Measurements from ENCODE around the gene BCAS3.
"Not testable (repeated sequence)": the region's sequence is repeated elsewhere in the genome, so short reads cannot be mapped to it uniquely, and the experiment has no call there.

The BCAS3 gene

GRCh38 chr17:60804831-60805230, 127.2 kb downstream of the BCAS3 start (continued):
- TF ChIP-seq, protein P1, sequence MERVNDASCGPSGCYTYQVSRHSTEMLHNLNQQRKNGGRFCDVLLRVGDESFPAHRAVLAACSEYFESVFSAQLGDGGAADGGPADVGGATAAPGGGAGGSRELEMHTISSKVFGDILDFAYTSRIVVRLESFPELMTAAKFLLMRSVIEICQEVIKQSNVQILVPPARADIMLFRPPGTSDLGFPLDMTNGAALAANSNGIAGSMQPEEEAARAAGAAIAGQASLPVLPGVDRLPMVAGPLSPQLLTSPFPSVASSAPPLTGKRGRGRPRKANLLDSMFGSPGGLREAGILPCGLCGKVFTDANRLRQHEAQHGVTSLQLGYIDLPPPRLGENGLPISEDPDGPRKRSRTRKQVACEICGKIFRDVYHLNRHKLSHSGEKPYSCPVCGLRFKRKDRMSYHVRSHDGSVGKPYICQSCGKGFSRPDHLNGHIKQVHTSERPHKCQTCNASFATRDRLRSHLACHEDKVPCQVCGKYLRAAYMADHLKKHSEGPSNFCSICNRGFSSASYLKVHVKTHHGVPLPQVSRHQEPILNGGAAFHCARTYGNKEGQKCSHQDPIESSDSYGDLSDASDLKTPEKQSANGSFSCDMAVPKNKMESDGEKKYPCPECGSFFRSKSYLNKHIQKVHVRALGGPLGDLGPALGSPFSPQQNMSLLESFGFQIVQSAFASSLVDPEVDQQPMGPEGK (CRISPR knock-in tag; IDR thresholded peaks at IDR 0.05; ENCODE audit: borderline replicate concordance) = no peak
- TF ChIP-seq CSRNP3 (CRISPR knock-in tag; IDR thresholded peaks at IDR 0.05) = no peak

- TF ChIP-seq, protein P2, sequence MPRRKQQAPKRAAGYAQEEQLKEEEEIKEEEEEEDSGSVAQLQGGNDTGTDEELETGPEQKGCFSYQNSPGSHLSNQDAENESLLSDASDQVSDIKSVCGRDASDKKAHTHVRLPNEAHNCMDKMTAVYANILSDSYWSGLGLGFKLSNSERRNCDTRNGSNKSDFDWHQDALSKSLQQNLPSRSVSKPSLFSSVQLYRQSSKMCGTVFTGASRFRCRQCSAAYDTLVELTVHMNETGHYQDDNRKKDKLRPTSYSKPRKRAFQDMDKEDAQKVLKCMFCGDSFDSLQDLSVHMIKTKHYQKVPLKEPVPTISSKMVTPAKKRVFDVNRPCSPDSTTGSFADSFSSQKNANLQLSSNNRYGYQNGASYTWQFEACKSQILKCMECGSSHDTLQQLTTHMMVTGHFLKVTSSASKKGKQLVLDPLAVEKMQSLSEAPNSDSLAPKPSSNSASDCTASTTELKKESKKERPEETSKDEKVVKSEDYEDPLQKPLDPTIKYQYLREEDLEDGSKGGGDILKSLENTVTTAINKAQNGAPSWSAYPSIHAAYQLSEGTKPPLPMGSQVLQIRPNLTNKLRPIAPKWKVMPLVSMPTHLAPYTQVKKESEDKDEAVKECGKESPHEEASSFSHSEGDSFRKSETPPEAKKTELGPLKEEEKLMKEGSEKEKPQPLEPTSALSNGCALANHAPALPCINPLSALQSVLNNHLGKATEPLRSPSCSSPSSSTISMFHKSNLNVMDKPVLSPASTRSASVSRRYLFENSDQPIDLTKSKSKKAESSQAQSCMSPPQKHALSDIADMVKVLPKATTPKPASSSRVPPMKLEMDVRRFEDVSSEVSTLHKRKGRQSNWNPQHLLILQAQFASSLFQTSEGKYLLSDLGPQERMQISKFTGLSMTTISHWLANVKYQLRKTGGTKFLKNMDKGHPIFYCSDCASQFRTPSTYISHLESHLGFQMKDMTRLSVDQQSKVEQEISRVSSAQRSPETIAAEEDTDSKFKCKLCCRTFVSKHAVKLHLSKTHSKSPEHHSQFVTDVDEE (CRISPR knock-in tag; IDR thresholded peaks at IDR 0.05) = no peak
- TF ChIP-seq, protein P1 (CRISPR knock-in tag; IDR thresholded peaks at IDR 0.05; ENCODE audit: borderline replicate concordance) = no peak
- TF ChIP-seq TCF4 (CRISPR knock-in tag; IDR thresholded peaks at IDR 0.05; ENCODE audit: borderline replicate concordance) (no peak), TOX (CRISPR knock-in tag; IDR thresholded peaks at IDR 0.05; ENCODE audit: borderline replicate concordance) (no peak), ZNF70 (CRISPR knock-in tag; IDR thresholded peaks at IDR 0.05) (no peak), ZFP3 (CRISPR knock-in tag; IDR thresholded peaks at IDR 0.05) (no peak)
- no peak for ATAC-seq
Observed at GRCh38 chr17:60809421-60809820, 131.8 kb downstream of the BCAS3 start.

DNA sequence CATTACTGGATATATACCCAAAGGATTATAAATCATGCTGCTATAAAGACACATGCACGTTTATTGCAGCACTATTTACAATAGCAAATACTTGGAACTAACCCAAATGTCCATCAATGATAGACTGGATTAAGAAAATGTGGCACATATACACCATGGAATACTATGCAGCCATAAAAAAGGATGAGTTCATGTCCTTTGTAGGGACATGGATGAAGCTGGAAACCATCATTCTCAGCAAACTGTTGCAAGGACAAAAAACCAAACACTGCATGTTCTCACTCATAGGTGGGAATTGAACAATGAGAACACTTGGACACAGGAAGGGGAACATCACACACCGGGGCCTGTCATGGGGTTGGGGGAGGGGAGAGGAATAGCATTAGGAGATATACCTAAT, 137.3 kb downstream of the BCAS3 start:
- not testable (repeated sequence) for ATAC-seq

DNA sequence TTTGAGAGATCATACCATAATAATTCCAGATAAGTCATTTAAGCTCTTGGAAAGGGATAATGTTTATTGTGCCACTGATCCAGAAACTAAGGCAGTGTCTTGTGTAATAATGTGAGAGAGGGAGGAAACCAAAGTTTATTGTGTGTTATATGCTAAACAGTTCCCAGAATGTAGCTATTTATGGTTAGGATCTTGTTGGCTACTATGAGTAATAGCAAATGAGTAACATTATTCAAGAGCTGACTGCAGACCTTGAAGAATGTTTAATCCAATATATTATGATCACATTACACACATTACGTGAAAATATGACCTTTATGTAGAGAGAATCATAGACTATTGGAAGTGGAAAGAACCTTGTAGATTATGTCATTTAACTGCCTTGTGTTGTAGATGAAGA, 139.5 kb downstream of the BCAS3 start:
- peak; percentile 91 for ATAC-seq
- TF ChIP-seq TOX (CRISPR knock-in tag; IDR thresholded peaks at IDR 0.05; ENCODE audit: borderline replicate concordance) = peak; percentile 8; the same call in 1 of the 2 replicates
- peak; percentile 80; the same call in 1 of the 2 replicates for TF ChIP-seq ZC3H10 (CRISPR knock-in tag; IDR thresholded peaks at IDR 0.05)
- TF ChIP-seq ISL1 (CRISPR knock-in tag; IDR thresholded peaks at IDR 0.05) = peak; percentile 19; the same call in 1 of the 2 replicates
- no peak for TF ChIP-seq CSRNP3 (CRISPR knock-in tag; IDR thresholded peaks at IDR 0.05)

DNA sequence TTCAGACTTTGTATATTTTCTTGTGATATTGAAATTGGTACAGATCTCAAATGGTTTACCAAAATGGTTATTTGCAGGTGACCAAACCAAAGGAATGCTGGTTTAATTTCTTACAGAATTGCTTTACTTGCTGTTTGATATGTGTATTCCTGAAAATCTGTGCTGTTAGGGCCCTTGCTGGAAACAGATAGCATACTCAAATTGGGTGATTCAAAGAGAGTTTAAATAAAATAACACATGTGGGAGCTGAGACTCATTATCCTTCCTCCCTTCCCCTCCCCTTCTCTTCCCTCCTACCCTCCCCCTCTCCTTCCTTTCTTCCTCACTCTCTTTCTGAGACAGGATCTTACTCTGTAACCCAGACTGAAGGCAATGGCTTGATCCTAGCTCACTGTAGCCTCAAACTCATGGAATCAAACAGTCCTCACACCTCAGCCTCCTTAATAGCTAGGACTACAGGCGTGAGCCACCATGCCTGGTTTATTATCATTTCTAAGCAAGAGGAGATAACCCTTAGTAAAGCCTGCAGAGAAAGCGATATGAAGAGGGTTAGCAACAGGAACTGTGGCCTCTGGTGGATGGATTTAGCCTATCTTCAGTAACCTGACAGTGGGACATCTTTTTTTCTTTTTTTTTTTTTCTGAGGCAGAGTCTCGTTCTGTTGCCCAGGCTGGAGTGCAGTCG, 141.9 kb downstream of the BCAS3 start:
- no peak for ATAC-seq
- no peak for TF ChIP-seq TCF4 (CRISPR knock-in tag; IDR thresholded peaks at IDR 0.05; ENCODE audit: borderline replicate concordance)
- TF ChIP-seq, protein P3, sequence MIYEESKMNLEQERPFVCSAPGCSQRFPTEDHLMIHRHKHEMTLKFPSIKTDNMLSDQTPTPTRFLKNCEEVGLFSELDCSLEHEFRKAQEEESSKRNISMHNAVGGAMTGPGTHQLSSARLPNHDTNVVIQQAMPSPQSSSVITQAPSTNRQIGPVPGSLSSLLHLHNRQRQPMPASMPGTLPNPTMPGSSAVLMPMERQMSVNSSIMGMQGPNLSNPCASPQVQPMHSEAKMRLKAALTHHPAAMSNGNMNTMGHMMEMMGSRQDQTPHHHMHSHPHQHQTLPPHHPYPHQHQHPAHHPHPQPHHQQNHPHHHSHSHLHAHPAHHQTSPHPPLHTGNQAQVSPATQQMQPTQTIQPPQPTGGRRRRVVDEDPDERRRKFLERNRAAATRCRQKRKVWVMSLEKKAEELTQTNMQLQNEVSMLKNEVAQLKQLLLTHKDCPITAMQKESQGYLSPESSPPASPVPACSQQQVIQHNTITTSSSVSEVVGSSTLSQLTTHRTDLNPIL (CRISPR knock-in tag; IDR thresholded peaks at IDR 0.05; ENCODE audit: low read depth) = no peak
- no peak for TF ChIP-seq PPARA (CRISPR knock-in tag; IDR thresholded peaks at IDR 0.05; ENCODE audit: borderline replicate concordance)
- TF ChIP-seq ZFP30 (CRISPR knock-in tag; IDR thresholded peaks at IDR 0.05) = no peak
- TF ChIP-seq ZC3H10 (CRISPR knock-in tag; IDR thresholded peaks at IDR 0.05) = no peak
- no peak for TF ChIP-seq OSR1 (CRISPR knock-in tag; IDR thresholded peaks at IDR 0.05)
- TF ChIP-seq, protein P1 (CRISPR knock-in tag; IDR thresholded peaks at IDR 0.05; ENCODE audit: borderline replicate concordance) = no peak
- TF ChIP-seq BACH2 (CRISPR knock-in tag; IDR thresholded peaks at IDR 0.05; ENCODE audit: borderline replicate concordance) = no peak
- TF ChIP-seq, protein P2 (CRISPR knock-in tag; IDR thresholded peaks at IDR 0.05) = no peak
- no peak for TF ChIP-seq CSDC2 (CRISPR knock-in tag; IDR thresholded peaks at IDR 0.05)
- no peak for TF ChIP-seq SNAI2 (CRISPR knock-in tag; IDR thresholded peaks at IDR 0.05)
- TF ChIP-seq TOX (CRISPR knock-in tag; IDR thresholded peaks at IDR 0.05; ENCODE audit: borderline replicate concordance) = no peak
